NCI-H2227 treated with DMSO at 0.1 percent for 48 hours (cell line): ENCODE measurements around the gene PHPT1.
A peak's percentile ranks its signal among the peaks of the same experiment; 100 is the strongest.
"Not testable (repeated sequence)": the region's sequence is repeated elsewhere in the genome, so short reads cannot be mapped to it uniquely, and the experiment has no call there.

Experiments
- DNase-seq: peaks from one replicate; lab custom pipeline; 2025; lab: John Stamatoyannopoulos, UW

The PHPT1 gene

GRCh38 chr9:136837146-136837855, 11.9 kb upstream of the PHPT1 start:
- no peak for DNase-seq

DNA sequence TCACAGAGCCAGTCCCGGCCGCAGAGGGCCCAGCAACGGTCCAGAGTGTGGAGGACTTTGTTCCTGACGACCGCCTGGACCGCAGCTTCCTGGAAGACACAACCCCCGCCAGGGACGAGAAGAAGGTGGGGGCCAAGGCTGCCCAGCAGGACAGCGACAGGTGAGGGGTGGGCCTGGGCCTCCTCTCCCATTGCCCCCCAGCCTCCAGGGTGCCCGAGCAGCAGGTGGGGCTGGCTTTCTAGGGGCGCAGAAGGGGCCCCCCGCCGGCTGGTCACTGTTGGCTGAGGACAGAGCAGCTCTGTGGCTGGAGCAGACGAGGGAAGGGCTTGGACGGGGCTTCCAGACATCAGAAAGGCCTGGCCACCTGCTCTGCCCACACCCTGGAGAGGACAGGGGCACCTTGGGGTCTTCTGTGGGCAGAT, 11.3 kb upstream of the PHPT1 start:
- not testable (repeated sequence) for DNase-seq

GRCh38 chr9:136838314-136839228, 10.6 kb upstream of the PHPT1 start:
- no peak for DNase-seq

GRCh38 chr9:136839229-136840139, 9.7 kb upstream of the PHPT1 start:
- DNase-seq = no peak

GRCh38 chr9:136840140-136840876, 8.9 kb upstream of the PHPT1 start:
- DNase-seq = peak; percentile 55

GRCh38 chr9:136840877-136841645, 8.1 kb upstream of the PHPT1 start:
- peak; percentile 43 for DNase-seq

DNA sequence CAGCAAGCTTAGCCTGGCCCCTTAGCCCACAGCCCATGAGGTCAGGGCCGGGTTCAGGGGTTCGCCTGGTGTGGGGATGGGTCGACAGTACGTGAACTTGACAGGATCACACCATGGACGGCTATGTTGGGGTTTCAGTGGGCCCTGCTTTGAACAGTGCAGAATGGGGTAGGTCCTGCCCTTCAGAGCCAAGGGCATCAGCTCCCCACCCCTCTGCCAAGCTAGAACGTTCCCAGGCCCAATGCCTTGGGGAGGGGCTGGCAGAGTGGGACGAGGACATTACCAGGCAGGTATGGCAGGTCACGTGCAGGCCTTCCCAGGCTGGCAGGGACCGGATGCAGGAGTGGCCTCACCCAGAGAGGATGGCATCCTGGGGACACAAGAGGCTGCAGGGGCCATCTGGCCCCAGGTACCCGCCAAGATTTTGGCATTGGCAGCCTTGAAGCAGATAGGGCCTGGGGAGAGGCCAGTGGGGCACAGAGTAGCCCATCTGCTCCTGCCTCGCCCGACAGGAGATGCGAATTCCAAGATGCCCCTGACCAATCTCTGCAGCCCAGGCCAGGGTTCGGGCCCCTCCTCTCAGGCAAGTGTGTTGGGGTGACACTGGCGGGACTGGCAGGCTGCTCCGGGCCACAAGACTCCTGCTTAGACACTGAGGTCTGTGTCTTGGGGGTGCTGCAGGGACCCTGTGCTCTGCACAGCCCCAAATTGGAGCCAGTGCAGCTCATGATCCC, 7.4 kb upstream of the PHPT1 start:
- DNase-seq = not testable (repeated sequence)

- DNase-seq = peak; percentile 44
Measured at GRCh38 chr9:136842380-136842948, 6.7 kb upstream of the PHPT1 start, which contains the start of gene AJM1. Gene AJM1, plus strand, starts transcription at chr9:136842478. Its CDS starts 1,937 bp downstream, at chr9:136844415.

- DNase-seq = not testable (repeated sequence)
Measured at GRCh38 chr9:136843159-136843800, 5.9 kb upstream of the PHPT1 start.

DNA sequence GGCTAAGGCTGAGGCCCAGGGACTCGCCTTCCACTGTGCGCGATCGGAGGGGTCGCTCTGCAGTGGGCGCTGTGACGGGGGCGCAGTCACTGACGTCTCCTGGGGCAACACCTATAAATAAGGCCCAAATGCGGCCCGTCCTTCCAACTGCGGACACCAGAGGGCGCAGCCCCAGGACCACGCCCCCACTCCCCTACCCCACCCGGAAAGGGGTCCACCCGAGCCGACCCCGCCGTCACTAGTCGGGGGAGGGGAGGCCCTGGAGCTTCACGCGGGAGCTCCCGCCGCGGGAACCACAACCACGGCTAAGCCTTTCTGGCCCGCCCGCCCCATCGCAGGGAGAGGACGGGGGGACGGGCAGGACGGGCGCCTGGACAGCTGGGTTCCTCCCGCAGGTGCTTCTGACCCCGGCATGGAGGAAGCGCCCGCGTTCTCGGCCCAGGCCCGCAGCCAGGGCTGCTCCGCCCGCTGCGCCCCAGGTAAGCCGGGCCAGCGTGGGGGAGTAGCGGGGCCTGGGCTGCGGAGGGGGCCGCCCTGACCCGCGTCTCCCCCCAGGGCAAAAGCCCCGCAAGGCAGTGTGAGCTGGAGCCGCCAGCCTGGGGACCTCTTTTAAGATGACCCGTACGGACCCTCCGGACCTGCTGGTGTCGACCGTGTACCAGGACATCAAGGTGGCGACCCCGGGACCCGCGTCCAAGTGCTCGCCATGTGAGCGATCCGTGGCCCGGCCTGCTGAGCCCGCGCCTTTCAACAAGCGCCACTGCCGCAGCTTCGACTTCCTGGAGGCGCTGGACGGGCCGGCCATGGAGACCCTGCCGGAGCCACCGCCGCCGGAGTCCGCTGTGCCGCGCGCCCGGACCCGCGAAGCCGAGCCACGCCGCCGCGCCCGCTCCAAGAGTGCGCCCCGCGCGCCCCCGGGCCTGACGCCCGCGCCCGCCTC, 5.1 kb upstream of the PHPT1 start:
- not testable (repeated sequence) for DNase-seq

DNA sequence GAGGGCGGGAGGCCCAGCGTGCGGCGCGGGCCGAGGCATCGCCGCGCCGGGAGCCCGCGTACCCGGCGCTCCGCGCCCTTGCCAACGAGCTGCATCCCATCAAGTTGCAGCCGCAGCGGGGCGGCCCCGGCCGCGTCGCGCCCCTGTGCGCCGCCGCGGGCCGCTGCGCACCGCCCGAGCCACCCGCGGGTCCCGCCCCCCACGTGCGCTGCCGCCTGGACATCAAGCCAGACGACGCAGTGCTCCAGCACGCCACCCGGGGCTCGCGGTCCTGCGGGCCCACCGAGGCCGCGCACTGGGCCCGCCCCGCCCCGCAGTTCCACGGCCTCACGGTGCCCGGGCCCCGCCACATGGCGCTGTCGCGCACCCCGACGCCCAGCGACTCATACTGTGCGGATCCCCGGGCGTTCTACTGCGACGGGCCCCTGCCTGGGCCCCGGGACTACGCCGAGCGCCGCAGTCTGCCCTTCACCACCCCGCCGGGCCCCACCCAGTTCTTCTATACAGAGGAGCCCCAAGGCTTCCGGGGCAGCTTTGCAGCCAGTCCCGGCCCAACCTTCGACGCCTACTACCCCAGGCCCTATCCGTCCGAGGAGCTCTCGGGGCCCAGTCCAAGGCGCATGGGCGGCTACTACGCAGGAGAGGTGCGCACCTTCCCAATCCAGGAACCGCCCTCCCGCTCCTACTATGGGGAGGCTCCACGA, 4.3 kb upstream of the PHPT1 start:
- DNase-seq = no peak

GRCh38 chr9:136845465-136846260, 3.5 kb upstream of the PHPT1 start:
- DNase-seq = no peak

DNA sequence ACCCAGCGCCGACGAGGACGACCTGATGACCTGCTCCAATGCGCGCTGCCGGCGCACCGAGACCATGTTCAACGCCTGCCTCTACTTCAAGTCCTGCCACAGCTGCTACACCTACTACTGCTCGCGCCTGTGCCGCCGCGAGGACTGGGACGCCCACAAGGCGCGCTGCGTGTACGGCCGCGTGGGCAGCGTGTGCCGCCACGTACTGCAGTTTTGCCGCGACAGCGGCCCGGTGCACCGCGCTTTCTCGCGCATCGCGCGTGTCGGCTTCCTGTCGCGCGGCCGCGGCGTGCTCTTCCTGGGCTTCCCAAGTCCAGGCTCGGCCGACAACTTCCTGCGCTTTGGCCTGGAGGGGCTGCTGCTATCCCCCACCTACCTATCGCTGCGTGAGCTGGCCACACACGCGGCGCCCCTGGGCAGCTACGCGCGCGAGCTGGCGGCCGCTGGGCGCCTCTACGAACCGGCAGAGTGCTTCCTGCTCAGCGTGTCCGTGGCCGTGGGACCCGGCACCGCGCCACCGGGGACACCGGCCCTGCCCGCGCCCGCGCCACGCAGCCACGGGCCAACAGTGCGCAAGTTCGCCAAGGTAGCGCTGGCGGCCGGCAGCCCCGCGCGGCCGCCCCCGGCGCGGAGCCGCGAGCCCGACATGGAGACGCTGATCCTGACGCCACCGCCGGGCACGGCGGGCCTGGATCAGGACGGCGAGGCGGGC, 2.7 kb upstream of the PHPT1 start:
- no peak for DNase-seq

DNA sequence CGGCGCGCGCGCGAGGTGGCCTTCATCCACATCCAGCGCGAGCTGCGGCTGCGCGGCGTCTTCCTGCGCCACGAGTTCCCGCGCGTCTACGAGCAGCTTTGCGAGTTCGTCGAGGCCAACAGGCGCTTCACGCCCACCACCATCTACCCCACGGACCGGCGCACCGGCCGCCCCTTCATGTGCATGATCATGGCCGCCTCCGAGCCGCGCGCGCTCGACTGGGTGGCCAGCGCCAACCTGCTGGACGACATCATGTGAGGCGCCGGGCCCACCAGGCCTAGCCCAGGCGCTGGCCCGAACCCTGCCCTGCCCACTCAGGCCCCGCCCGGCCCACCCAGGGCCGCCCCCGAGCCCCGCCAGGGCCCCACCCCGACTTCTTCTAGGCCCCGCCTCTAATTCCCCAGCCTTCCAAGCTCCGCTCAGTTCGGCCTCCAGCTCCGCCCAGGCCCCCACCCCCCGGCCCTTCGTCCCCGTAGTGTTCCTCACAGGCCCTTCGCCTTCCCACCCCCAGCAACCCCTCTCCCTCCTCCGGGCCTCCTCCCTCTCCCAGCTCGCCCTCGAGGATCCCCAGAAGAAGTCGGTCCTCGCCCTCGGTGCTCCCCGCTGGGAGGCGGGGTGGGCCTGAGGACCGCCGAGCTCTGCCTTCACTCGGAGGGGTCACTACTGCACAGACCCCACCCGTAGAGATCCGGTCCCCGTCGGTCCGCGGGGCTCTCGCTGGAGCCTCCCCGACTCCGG, 2.0 kb upstream of the PHPT1 start:
- no peak for DNase-seq
